Measurements from ENCODE around the gene SMARCA2.

DNA sequence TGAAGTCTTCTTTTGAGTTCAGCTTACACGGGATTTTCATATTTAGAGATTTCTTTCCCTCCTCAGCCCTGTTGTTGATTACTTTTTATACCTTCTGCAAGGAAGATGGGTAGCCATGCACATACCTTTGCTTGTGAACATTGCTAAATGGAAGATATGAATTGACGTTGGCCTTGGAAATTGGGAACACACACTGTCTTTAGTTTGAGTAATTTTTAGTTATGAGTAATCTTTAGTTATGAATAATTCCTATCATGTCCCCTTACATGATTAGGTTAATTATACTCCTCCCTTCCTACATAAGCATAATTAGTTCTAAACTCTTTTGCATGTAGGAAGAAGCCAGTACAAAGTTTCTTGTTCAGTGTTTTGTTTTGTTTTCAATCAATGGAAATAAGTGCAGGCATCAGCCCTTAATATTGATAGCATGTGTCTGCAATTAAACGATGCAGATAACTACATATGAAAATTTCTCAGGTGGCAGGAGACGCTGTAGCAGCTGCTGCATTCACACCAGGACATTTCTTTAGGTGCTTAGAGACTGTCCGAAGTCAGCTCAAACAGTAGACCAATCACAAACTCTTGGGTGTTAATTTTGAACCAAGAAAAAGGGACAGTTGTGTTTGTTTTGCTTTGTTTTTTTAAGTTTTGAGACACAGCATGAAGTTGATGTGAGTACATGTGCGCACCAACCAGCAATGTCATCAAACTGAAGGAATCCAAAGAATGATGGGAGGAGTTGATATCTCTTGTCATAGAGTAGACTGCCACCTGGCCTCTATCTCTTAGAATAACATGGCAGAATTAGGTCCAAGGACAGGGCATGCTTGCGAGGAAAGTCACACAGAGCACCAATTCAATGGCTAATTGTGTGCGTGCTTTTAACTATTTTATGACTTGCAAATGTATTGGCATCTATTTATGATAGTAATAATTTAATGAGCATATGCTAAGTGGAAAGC lies 51.4 kb downstream of the SMARCA2 start:
- TF ChIP-seq, protein P1, sequence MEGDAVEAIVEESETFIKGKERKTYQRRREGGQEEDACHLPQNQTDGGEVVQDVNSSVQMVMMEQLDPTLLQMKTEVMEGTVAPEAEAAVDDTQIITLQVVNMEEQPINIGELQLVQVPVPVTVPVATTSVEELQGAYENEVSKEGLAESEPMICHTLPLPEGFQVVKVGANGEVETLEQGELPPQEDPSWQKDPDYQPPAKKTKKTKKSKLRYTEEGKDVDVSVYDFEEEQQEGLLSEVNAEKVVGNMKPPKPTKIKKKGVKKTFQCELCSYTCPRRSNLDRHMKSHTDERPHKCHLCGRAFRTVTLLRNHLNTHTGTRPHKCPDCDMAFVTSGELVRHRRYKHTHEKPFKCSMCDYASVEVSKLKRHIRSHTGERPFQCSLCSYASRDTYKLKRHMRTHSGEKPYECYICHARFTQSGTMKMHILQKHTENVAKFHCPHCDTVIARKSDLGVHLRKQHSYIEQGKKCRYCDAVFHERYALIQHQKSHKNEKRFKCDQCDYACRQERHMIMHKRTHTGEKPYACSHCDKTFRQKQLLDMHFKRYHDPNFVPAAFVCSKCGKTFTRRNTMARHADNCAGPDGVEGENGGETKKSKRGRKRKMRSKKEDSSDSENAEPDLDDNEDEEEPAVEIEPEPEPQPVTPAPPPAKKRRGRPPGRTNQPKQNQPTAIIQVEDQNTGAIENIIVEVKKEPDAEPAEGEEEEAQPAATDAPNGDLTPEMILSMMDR (IDR thresholded peaks at IDR 0.05; ENCODE audit: low read depth, low read length): peak; percentile 48
- no peak for TF ChIP-seq EZH2phosphoT487 (IDR thresholded peaks at IDR 0.05; ENCODE audit: low read depth)

Data from OCI-LY3 (cell line).